Superior temporal gyrus (tissue), 1 donor: ENCODE measurements around the gene SLC66A1.

ENCODE experiments used
- DNase-seq: peaks from one replicate; pipeline ENCODE4 v3.0.0-alpha.2; 2016; ENCODE audit errors: extremely low spot score

The SLC66A1 gene

GRCh38 chr1:19376428-19377372, 64.6 kb downstream of the SLC66A1 start:
- no peak for DNase-seq

- DNase-seq = no peak
Measured at GRCh38 chr1:19377812-19378718, 65.9 kb downstream of the SLC66A1 start.
